Measurements from ENCODE around the gene LRRFIP1.

Gene LRRFIP1

DNA sequence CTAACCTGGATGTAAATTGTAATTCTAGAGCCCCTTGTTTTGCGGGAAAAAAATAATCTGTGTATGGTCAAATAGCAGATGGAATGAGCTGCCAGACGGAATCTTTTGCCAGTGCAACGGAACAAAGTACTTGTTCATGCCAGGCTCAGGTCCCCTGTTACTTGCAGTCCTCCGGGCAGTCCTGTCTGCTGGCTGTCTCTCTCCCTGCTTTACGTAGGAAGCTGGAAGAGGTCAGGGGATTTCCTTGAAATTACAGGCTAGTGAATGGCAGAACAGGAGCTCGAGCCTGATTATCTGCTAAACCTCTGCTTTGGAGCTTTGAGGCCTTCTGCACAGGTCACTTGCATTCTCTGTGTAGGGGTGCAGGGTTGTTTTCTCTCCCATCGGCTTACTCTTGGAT is 54.8 kb downstream of the LRRFIP1 start:
- no peak overlapping the region for H3K4me2 ChIP-seq (ENCODE audit: low read length)
- H3K36me3 ChIP-seq (ENCODE audit: control insufficient read depth, low read length): no peaks in the 10 kb centered on the region
- peaks cover 4% of the 10 kb centered on the region; the same call in 1 of the 2 replicates for H3F3A ChIP-seq (ENCODE audit: control insufficient read depth, insufficient read depth)
- no peaks in the 10 kb centered on the region for H3K9me2 ChIP-seq (replicated peaks; ENCODE audit: control insufficient read depth, low read length)
- H4K20me1 ChIP-seq (ENCODE audit: control insufficient read depth, insufficient read depth, low read depth, low read length): no peaks in the 10 kb centered on the region
- H3K9me3 ChIP-seq (ENCODE audit: control insufficient read depth, insufficient read depth, low read length): no peaks in the 10 kb centered on the region
- H3K4me1 ChIP-seq (ENCODE audit: control insufficient read depth, low read length): peaks cover 15% of the 10 kb centered on the region
- no peak overlapping the region for H3K4me3 ChIP-seq (ENCODE audit: low read length)
- TF ChIP-seq, protein P1, sequence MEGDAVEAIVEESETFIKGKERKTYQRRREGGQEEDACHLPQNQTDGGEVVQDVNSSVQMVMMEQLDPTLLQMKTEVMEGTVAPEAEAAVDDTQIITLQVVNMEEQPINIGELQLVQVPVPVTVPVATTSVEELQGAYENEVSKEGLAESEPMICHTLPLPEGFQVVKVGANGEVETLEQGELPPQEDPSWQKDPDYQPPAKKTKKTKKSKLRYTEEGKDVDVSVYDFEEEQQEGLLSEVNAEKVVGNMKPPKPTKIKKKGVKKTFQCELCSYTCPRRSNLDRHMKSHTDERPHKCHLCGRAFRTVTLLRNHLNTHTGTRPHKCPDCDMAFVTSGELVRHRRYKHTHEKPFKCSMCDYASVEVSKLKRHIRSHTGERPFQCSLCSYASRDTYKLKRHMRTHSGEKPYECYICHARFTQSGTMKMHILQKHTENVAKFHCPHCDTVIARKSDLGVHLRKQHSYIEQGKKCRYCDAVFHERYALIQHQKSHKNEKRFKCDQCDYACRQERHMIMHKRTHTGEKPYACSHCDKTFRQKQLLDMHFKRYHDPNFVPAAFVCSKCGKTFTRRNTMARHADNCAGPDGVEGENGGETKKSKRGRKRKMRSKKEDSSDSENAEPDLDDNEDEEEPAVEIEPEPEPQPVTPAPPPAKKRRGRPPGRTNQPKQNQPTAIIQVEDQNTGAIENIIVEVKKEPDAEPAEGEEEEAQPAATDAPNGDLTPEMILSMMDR (IDR thresholded peaks at IDR 0.05; ENCODE audit: low read depth, low read length, poor library complexity, severe bottlenecking): no peak
- no peak for TF ChIP-seq EZH2phosphoT487 (IDR thresholded peaks at IDR 0.05; ENCODE audit: borderline replicate concordance, low read length)
- no peaks in the 10 kb centered on the region for H3K79me2 ChIP-seq (ENCODE audit: control insufficient read depth, low read length)
- H3K27me3 ChIP-seq (ENCODE audit: control insufficient read depth, low read length): no peaks in the 10 kb centered on the region
- no peak overlapping the region for H3K27ac ChIP-seq (ENCODE audit: low read depth, low read length)

DNA sequence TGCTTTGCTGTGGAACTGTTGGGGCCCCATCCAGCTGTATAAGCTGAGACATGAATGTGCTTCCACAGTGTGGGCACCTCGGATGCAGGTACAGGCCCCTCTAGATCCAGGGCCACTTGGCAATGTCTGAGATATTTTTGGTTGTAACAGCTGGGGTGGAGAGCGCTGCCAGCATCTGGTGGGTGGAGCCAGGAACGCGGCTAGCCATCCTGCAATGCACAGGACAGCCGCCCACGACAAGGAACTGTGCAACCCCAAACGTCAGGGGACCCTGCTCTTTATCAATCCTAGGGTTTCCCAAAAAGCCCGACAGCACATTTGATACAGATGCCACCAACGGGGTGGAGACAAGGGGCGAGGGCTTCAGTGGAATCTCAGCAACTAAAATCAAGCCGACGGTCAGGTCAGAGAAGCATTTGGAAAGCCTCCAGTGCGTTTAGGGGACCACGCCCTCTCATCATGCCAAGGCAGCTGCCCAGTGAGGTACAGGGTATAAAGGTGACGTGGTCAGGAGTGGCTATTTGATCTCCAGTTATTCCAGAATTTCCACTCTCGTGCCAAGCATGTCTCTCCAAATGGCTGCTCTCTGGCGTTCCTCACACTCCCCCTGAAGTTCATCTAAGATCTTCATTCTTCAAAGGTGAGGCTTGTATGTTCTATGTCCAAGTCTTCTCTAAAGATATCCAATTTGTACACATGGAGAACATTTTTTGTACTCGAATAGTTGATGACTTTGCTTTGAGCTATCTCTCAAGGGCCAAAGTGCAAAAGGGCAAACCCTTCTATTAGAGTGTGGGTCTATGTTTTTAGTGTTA is 55.7 kb downstream of the LRRFIP1 start:
- no peak overlapping the region for H3K4me3 ChIP-seq (ENCODE audit: low read length)
- H3F3A ChIP-seq (ENCODE audit: control insufficient read depth, insufficient read depth): peaks cover 4% of the 10 kb centered on the region; the same call in 1 of the 2 replicates
- no peak overlapping the region for H3K4me2 ChIP-seq (ENCODE audit: low read length)
- H3K4me1 ChIP-seq (ENCODE audit: control insufficient read depth, low read length): peaks cover 15% of the 10 kb centered on the region
- H3K9me2 ChIP-seq (replicated peaks; ENCODE audit: control insufficient read depth, low read length): no peaks in the 10 kb centered on the region
- H4K20me1 ChIP-seq (ENCODE audit: control insufficient read depth, insufficient read depth, low read depth, low read length): no peaks in the 10 kb centered on the region
- H3K27ac ChIP-seq (ENCODE audit: low read depth, low read length): no peak overlapping the region
- H3K36me3 ChIP-seq (ENCODE audit: control insufficient read depth, low read length): no peaks in the 10 kb centered on the region
- no peaks in the 10 kb centered on the region for H3K79me2 ChIP-seq (ENCODE audit: control insufficient read depth, low read length)
- H3K9me3 ChIP-seq (ENCODE audit: control insufficient read depth, insufficient read depth, low read length): no peaks in the 10 kb centered on the region
- TF ChIP-seq EZH2phosphoT487 (IDR thresholded peaks at IDR 0.05; ENCODE audit: borderline replicate concordance, low read length): no peak
- TF ChIP-seq, protein P1 (IDR thresholded peaks at IDR 0.05; ENCODE audit: low read depth, low read length, poor library complexity, severe bottlenecking): no peak
- no peaks in the 10 kb centered on the region for H3K27me3 ChIP-seq (ENCODE audit: control insufficient read depth, low read length)

- H3K27ac ChIP-seq (ENCODE audit: low read depth, low read length): no peak overlapping the region
- H3F3A ChIP-seq (ENCODE audit: control insufficient read depth, insufficient read depth): peaks cover 8% of the 10 kb centered on the region
- no peaks in the 10 kb centered on the region for H3K9me3 ChIP-seq (ENCODE audit: control insufficient read depth, insufficient read depth, low read length)
- H3K9me2 ChIP-seq (replicated peaks; ENCODE audit: control insufficient read depth, low read length): no peaks in the 10 kb centered on the region
- H3K27me3 ChIP-seq (ENCODE audit: control insufficient read depth, low read length): no peaks in the 10 kb centered on the region
- H3K79me2 ChIP-seq (ENCODE audit: control insufficient read depth, low read length): no peaks in the 10 kb centered on the region
- H4K20me1 ChIP-seq (ENCODE audit: control insufficient read depth, insufficient read depth, low read depth, low read length): no peaks in the 10 kb centered on the region
- no peak overlapping the region for H3K4me3 ChIP-seq (ENCODE audit: low read length)
- H3K4me1 ChIP-seq (ENCODE audit: control insufficient read depth, low read length): peaks cover 23% of the 10 kb centered on the region
- no peak overlapping the region for H3K4me2 ChIP-seq (ENCODE audit: low read length)
- TF ChIP-seq, protein P1 (IDR thresholded peaks at IDR 0.05; ENCODE audit: low read depth, low read length, poor library complexity, severe bottlenecking): no peak
- no peak for TF ChIP-seq EZH2phosphoT487 (IDR thresholded peaks at IDR 0.05; ENCODE audit: borderline replicate concordance, low read length)
- no peaks in the 10 kb centered on the region for H3K36me3 ChIP-seq (ENCODE audit: control insufficient read depth, low read length)
These were observed 58.0 kb downstream of the LRRFIP1 start for GRCh38 chr2:237685408-237685807.
